PFSK-1 (cell line): Measurements from ENCODE around the gene EFNA2.

Experiments
- FOXP2 ChIP-seq: optimal IDR thresholded peaks from 2 replicates; pipeline ENCODE3; 2011; ENCODE audit warnings: borderline replicate concordance, control low read depth, inconsistent platforms; ENCODE audit not compliant: insufficient read depth; ENCODE audit errors: extremely low read length, extremely low read depth
- POLR2AphosphoS5 ChIP-seq: IDR thresholded peaks from 2 replicates; pipeline ENCODE4 v1.6.1; 2012; ENCODE audit warnings: low read depth, mild to moderate bottlenecking, control low read depth, low read length, moderate library complexity
- REST ChIP-seq, 2 experiments: IDR thresholded peaks; 2 replicates each; pipeline versions ENCODE4 v1.6.1 to v1.8.0; 2011 to 2012; ENCODE audit warnings: low read depth in 2 of 2, low read length in 2 of 2, control low read depth in 1 of 2, inconsistent platforms in 1 of 2, mild to moderate bottlenecking in 1 of 2, moderate library complexity in 1 of 2; ENCODE audit not compliant: insufficient read depth in 1 of 2
- SIN3A ChIP-seq: IDR thresholded peaks from 2 replicates; pipeline ENCODE4 v1.6.1; 2012; ENCODE audit warnings: mild to moderate bottlenecking, low read length, moderate library complexity, borderline replicate concordance; ENCODE audit not compliant: insufficient read depth
- TAF1 ChIP-seq: IDR thresholded peaks from 2 replicates; pipeline ENCODE4 v1.6.1; 2012; ENCODE audit warnings: low read length, control low read depth, borderline replicate concordance; ENCODE audit not compliant: insufficient read depth

EFNA2 gene

GRCh38 chr19:1250437-1251260 lies 35.0 kb upstream of the EFNA2 start:
- TF ChIP-seq FOXP2 (no peak), TAF1 (no peak), SIN3A (no peak), POLR2AphosphoS5 (no peak), REST (IDR thresholded peaks at IDR 0.05; ENCODE audit: insufficient read depth in 1 of 2, low read depth in 2 of 2, low read length in 2 of 2) (no peak)

GRCh38 chr19:1251330-1252220 lies 34.1 kb upstream of the EFNA2 start:
- peak; percentile 91; the same call in 1 of the 2 replicates for TF ChIP-seq SIN3A
- TF ChIP-seq FOXP2 = no peak
- TF ChIP-seq TAF1 = peak; percentile 30; the same call in 1 of the 2 replicates
- TF ChIP-seq POLR2AphosphoS5 = peak; percentile 46
- no peak for TF ChIP-seq REST (IDR thresholded peaks at IDR 0.05; ENCODE audit: insufficient read depth in 1 of 2, low read depth in 2 of 2, low read length in 2 of 2)

GRCh38 chr19:1252221-1252820 lies 33.4 kb upstream of the EFNA2 start:
- TF ChIP-seq TAF1 (no peak), REST (IDR thresholded peaks at IDR 0.05; ENCODE audit: insufficient read depth in 1 of 2, low read depth in 2 of 2, low read length in 2 of 2) (no peak), SIN3A (no peak), POLR2AphosphoS5 (no peak; the same call in 1 of the 2 replicates), FOXP2 (no peak)

- TF ChIP-seq POLR2AphosphoS5 = no peak
- TF ChIP-seq TAF1 = no peak
- TF ChIP-seq SIN3A = no peak
- no peak for TF ChIP-seq REST (IDR thresholded peaks at IDR 0.05; ENCODE audit: insufficient read depth in 1 of 2, low read depth in 2 of 2, low read length in 2 of 2)
- no peak for TF ChIP-seq FOXP2
Observed at GRCh38 chr19:1252821-1253513, 32.7 kb upstream of the EFNA2 start.
